Measurements from ENCODE around the gene RFT1. TPM values are rescaled to one million over a fixed set of nuclear protein-coding genes. Genes with fewer than 3 reads are reported as not detected.

The RFT1 gene
- total RNA-seq, 2 experiments from 2014 or later = 8.5 to 10.2 TPM

- intact Hi-C loops (cut with DNase I, micrococcal nuclease) = no loop called here
- ChIA-PET POLR2A (interaction anchor here (0.9 kb wide), 1 partner anchor 29 kb away, joined by 7 read pairs; no protein-coding TSS in a partner anchor), CTCF (interaction anchor here (1.1 kb wide), 1 partner anchor 31 kb away, joined by 3 read pairs; no protein-coding TSS in a partner anchor)
- Histone ChIP-seq H3K36me3 (ENCODE audit: insufficient read depth, low read length) (peaks cover 63% of the 10 kb centered on the region), H3K4me3 (ENCODE audit: low read length) (no peak overlapping the region), H3K27ac (ENCODE audit: low read depth in 1 of 2, low read length in 2 of 2) (no peak overlapping the region), H3K9me3 (ENCODE audit: control insufficient read depth in 1 of 2, insufficient read depth in 1 of 2, low read length in 2 of 2) (no peaks in the 10 kb centered on the region), H3K27me3 (ENCODE audit: control insufficient read depth in 1 of 2, insufficient read depth in 2 of 2, low read length in 2 of 2) (no peaks in the 10 kb centered on the region), H3K4me1 (ENCODE audit: insufficient read depth, low read length) (peaks cover 37% of the 10 kb centered on the region)
- peak in 6 of 14 experiments; percentile 3 to 66 (median 46) for DNase-seq
- TF ChIP-seq CTCF (IDR thresholded peaks at IDR 0.05) = no peak
- no peaks in the 10 kb centered on the region for H3K9me3 Mint-ChIP-seq
- peak overlapping the region; percentile 76 for H3K4me3 Mint-ChIP-seq
- peak overlapping the region; percentile 90 for H3K27ac Mint-ChIP-seq
- peaks cover 79% of the 10 kb centered on the region for H3K36me3 Mint-ChIP-seq (ENCODE audit: low read depth)
- ATAC-seq (ENCODE audit: poor library complexity) = peak; percentile 68
- no peaks in the 10 kb centered on the region for H3K27me3 Mint-ChIP-seq
- H3K4me1 Mint-ChIP-seq (ENCODE audit: low read depth) = peaks cover 70% of the 10 kb centered on the region
Measured at GRCh38 chr3:53102601-53103147, 27.6 kb downstream of the RFT1 start.

DNA sequence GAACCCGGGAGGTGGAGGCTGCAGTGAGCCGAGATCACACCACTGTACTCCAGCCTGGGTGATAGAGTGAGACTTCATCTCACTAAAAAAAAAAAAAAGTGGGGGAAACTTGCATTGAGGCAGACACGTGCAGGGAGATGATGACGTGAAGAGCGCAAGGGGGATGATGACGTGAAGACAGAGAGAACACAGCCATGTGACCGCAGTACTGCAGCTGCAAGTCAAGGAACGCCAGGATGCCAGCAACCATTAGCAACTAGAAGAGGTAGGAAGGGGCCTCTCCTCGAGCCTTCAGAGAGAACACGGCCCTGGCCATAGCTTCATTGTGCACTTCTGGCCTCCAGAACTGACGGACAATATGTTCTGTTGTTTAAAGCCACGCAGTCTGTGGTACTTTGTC lies 28.3 kb downstream of the RFT1 start:
- no peak for TF ChIP-seq CTCF (IDR thresholded peaks at IDR 0.05)
- intact Hi-C loops (cut with DNase I, micrococcal nuclease) = no loop called here
- Mint-ChIP-seq H3K27ac (peak overlapping the region; percentile 90), H3K4me1 (ENCODE audit: low read depth) (peaks cover 71% of the 10 kb centered on the region), H3K4me3 (peak overlapping the region; percentile 76), H3K9me3 (no peaks in the 10 kb centered on the region), H3K36me3 (ENCODE audit: low read depth) (peaks cover 80% of the 10 kb centered on the region), H3K27me3 (no peaks in the 10 kb centered on the region)
- ATAC-seq (ENCODE audit: poor library complexity) (no peak), DNase-seq (no peak)
- ChIA-PET POLR2A (interaction anchor here (0.9 kb wide), 2 partner anchors 8 to 28 kb away, joined by 6 to 7 read pairs; no protein-coding TSS in a partner anchor), CTCF (interaction anchor here (1.1 kb wide), 1 partner anchor 32 kb away, joined by 3 read pairs; no protein-coding TSS in a partner anchor)
- Histone ChIP-seq H3K9me3 (ENCODE audit: control insufficient read depth in 1 of 2, insufficient read depth in 1 of 2, low read length in 2 of 2) (no peaks in the 10 kb centered on the region), H3K36me3 (ENCODE audit: insufficient read depth, low read length) (peaks cover 66% of the 10 kb centered on the region), H3K4me3 (ENCODE audit: low read length) (no peak overlapping the region), H3K27ac (ENCODE audit: low read depth in 1 of 2, low read length in 2 of 2) (no peak overlapping the region), H3K4me1 (ENCODE audit: insufficient read depth, low read length) (peaks cover 37% of the 10 kb centered on the region), H3K27me3 (ENCODE audit: control insufficient read depth in 1 of 2, insufficient read depth in 2 of 2, low read length in 2 of 2) (no peaks in the 10 kb centered on the region)

DNA sequence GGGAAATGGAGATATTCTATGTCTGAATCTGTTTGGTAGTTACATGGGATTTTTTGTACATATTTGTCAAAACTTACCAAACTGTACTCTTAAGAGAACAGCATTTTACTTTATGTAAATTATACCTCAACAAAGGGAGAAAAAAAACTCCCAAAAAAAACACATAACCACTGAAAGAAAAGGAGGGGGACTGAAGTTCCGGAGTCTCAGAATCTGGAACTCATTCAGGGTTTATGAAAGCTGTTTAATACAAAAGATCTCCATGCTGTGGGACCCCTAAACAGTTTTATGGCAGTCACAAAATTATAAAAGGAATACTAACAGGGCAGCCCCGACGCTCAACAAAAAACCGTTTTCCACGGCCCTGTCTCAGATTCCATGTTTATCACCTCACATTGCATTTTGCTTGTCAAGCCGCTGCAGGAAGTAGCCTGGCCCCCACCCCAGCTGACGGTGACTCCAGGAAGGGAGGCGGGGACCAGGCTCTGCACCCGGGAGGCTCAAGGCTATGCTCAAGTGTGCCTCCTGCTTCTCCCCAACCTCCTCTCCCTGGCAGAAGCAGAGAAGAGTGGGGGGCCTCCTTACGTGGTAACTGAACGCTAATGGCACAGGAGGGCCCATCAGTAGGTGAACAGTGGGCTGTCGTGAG lies 29.3 kb downstream of the RFT1 start:
- H3K4me3 Mint-ChIP-seq = peak overlapping the region; percentile 72
- peak overlapping the region; percentile 90 for H3K27ac Mint-ChIP-seq
- Histone ChIP-seq H3K36me3 (ENCODE audit: insufficient read depth, low read length) (peaks cover 59% of the 10 kb centered on the region), H3K4me1 (ENCODE audit: insufficient read depth, low read length) (peaks cover 37% of the 10 kb centered on the region), H3K27me3 (ENCODE audit: control insufficient read depth in 1 of 2, insufficient read depth in 2 of 2, low read length in 2 of 2) (no peaks in the 10 kb centered on the region), H3K27ac (ENCODE audit: low read depth in 1 of 2, low read length in 2 of 2) (no peak overlapping the region), H3K4me3 (ENCODE audit: low read length) (no peak overlapping the region), H3K9me3 (ENCODE audit: control insufficient read depth in 1 of 2, insufficient read depth in 1 of 2, low read length in 2 of 2) (no peaks in the 10 kb centered on the region)
- CTCF ChIA-PET = interaction anchor here (0.7 kb wide), 1 partner anchor 9 kb away, joined by 3 read pairs; no protein-coding TSS in a partner anchor
- intact Hi-C loops (cut with DNase I, micrococcal nuclease) = no loop called here
- no peak for TF ChIP-seq CTCF (IDR thresholded peaks at IDR 0.05)
- DNase-seq (peak in 6 of 14 experiments; percentile 8 to 55 (median 38)), ATAC-seq (ENCODE audit: poor library complexity) (peak; percentile 71)
- H3K4me1 Mint-ChIP-seq (ENCODE audit: low read depth) = peaks cover 71% of the 10 kb centered on the region
- POLR2A ChIA-PET = interaction anchor here (0.9 to 1.7 kb wide), 3 partner anchors 8 to 154 kb away, joined by 3 to 6 read pairs (median 5); no protein-coding TSS in a partner anchor
- no peaks in the 10 kb centered on the region for H3K27me3 Mint-ChIP-seq
- peaks cover 75% of the 10 kb centered on the region for H3K36me3 Mint-ChIP-seq (ENCODE audit: low read depth)
- H3K9me3 Mint-ChIP-seq = no peaks in the 10 kb centered on the region
